C4-2B (cell line): ENCODE data around the gene HCN1.

Source experiments
- ZFX ChIP-seq: fragments of 450-650 bp; IDR thresholded peaks from 2 replicates; pipeline ENCODE4 v1.6.1; 2017
- TF ChIP-seq, protein P1 (sequence below): fragments of 450-650 bp; conservative IDR thresholded peaks from 2 replicates; pipeline ENCODE4 v1.5.1; 2017; ENCODE audit warnings: mild to moderate bottlenecking

DNA sequence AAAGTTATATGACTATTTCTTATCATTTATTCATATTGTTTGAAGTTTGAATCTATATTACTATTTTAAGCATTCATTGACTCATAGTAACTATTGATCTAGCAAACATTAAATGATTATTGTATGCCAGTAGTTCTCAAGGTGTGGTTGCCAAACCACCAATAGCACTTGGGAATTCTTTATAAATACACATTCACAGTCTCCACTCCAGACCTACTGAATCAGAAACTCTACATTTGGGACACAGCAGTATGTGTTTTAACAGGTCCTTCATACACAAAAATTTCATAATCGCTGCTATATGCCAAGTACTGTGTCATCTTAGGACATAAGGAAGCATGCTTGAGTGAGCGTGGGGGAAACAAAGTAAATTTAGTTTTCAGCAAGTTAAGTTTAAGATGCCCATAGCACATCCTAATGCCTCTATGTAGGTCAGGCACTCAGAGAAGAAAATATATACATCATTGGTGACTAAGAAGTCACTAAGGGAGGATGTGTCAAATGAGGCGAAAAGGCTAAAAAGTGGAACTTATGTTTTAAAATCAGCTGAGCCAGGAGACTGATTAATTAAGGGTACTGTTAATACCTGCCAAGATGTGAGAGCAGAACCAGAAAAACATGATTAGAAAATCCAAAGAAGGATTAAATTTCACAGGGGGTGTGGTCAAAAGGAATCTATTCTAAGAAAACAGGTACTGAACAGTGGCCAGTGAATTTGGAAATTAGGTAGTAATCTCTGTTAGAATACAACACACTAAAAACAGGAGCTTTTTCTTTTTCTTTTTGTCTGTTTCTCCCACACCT is 340.8 kb downstream of the HCN1 start:
- TF ChIP-seq, protein P1, sequence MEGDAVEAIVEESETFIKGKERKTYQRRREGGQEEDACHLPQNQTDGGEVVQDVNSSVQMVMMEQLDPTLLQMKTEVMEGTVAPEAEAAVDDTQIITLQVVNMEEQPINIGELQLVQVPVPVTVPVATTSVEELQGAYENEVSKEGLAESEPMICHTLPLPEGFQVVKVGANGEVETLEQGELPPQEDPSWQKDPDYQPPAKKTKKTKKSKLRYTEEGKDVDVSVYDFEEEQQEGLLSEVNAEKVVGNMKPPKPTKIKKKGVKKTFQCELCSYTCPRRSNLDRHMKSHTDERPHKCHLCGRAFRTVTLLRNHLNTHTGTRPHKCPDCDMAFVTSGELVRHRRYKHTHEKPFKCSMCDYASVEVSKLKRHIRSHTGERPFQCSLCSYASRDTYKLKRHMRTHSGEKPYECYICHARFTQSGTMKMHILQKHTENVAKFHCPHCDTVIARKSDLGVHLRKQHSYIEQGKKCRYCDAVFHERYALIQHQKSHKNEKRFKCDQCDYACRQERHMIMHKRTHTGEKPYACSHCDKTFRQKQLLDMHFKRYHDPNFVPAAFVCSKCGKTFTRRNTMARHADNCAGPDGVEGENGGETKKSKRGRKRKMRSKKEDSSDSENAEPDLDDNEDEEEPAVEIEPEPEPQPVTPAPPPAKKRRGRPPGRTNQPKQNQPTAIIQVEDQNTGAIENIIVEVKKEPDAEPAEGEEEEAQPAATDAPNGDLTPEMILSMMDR: no peak
- no peak for TF ChIP-seq ZFX
